HTERT RPE-1 (cell line): ENCODE data around the gene SAMD13.
"Not testable (repeated sequence)": the region's sequence is repeated elsewhere in the genome, so short reads cannot be mapped to it uniquely, and the experiment has no call there.

ENCODE experiments used
- in situ Hi-C: fragments of 300-500 bp; cut with MboI; formaldehyde crosslinking; loops from 4 replicates; pipeline ENCODE4 v1.14.3; 2020; ENCODE audit warnings: low sequenced_read_pairs

SAMD13 gene

GRCh38 chr1:84283381-84283780, 18.1 kb upstream of the SAMD13 start:
- in situ Hi-C loops = no loop called here

DNA sequence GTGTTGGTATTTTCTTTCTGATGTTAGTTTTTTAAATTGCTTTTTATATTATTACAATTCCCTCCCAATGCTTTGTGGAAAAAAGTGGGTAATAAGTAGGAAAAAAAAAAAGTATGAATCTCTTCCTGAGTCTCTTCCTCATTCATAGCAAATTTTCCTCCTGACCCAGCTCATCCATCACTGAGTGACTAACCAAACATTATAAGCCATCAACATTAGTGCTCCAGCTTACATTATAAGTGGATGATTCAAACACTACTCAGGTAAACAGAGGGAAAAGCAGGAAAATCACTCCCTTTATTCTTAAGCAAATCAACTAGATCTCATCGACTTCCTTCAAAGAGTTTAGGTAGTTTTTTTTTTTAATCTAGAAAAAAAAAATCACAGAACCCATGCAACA, 15.4 kb upstream of the SAMD13 start:
- in situ Hi-C loops = no loop called here

GRCh38 chr1:84287389-84287788, 14.1 kb upstream of the SAMD13 start:
- in situ Hi-C loops = not testable (repeated sequence)

- in situ Hi-C loops = no loop called here
These were observed 12.2 kb upstream of the SAMD13 start for GRCh38 chr1:84289169-84289785.

GRCh38 chr1:84291882-84292655, 9.4 kb upstream of the SAMD13 start:
- in situ Hi-C loops = no loop called here

DNA sequence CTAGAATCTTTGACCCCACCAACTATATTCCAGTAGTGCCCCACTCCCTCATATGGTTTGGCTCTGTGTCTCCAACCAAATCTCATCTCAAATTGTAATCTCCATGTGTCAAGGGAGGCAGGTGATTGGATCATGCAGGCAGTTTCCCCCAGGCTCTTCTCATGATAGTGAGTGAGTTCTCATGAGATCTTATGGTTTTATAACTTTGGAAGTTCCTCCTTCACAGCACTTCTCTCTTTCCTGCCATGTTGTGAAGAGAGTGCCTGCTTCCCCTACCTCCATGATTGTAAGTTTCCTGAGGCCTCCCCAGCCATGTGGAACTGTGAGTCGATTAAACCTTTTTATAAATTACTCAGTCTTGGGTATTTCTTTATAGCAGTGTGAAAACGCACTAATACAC, 7.7 kb upstream of the SAMD13 start:
- in situ Hi-C loops = no loop called here

GRCh38 chr1:84294751-84295150, 6.8 kb upstream of the SAMD13 start:
- in situ Hi-C loops = no loop called here

DNA sequence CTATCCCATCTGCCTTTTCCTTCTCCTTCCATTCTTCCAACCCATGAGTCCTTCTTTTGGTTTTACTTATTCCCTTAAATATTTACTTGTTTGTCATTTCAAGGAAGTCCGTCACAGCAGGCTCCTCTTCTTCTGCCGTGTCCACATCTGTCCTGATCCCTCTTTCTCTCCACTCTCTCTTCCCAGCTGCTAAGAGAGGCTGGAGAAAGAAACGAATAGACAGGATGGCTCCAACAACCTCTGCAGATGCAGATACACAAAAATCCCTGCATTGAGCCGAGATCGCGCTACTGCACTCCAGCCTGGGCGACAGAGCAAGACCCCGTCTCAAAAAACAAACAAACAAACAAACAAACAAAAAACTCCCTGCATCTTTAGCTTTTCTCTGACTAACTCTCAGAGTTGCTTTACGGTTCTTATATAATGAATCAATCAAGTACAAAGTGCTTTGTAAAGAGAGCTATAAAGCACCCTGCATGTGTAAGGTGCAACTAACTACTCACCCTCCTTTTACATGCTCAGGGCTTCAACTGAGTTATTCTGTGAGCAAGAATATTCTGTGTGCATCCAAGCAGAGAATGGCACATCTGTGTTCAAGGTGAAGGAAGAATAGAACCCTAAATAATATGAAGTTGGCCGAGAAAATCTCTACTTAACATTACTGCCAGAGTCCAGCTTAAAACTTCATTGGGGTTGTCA, 3.8 kb upstream of the SAMD13 start:
- in situ Hi-C loops = no loop called here

DNA sequence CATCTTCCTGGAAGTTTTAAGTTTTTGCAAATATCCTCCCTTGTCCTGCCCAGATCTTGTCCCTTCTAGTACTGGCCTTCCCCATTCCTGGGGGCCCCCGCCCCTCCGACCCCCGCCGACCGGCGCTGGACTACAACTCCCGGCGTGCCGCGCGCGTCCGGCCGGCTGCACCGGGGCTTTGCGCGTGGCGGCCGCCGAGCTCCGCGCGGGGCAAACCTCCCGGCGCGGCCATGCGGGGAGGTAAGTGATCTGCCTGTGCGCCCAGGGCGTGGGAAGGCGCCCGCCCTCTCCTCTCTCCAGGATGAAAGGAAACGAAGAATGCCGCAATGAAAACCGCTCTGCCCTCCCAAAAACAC, 3.2 kb upstream of the SAMD13 start:
- in situ Hi-C loops = no loop called here

DNA sequence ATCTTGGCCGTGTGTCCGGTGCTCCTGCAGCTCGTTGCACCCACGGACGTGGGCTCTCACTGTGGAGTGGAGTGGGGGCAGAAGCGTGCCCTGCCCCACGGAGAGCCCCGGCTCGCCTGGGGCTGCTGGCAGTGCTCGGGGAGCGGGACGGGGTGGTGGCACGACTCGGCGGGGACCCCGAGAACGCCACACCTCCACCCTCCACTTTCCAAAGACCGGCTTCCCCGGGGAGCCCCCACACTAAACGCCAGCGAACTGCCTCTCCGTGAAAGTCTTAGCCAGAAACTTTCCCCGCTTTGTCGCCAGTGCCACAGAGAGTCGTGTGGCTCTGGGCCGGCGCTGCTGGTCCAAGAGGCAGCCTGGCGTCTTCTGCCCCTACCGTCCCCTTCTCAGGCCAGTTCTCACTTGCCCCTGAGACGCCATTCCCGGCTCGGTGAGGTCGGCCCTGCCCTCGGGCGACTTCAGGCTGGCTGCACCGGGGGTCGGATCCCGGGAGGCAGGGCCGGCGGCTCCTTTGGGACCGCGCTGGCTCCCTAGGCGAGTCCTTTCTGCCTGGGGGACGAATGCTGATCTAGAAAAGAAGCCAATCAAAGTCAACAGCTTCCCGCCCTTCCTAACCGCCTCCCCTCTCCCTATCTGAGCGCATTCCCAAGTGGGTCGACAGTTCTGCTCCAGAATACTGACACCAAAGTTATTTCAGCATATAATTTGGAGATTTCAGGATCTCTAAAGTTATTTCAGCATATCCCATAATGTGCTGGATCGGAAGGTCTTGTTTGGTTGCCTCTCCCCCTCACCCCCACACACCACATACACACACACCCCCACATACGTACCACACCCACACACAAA, 2.6 kb upstream of the SAMD13 start:
- in situ Hi-C loops = no loop called here

DNA sequence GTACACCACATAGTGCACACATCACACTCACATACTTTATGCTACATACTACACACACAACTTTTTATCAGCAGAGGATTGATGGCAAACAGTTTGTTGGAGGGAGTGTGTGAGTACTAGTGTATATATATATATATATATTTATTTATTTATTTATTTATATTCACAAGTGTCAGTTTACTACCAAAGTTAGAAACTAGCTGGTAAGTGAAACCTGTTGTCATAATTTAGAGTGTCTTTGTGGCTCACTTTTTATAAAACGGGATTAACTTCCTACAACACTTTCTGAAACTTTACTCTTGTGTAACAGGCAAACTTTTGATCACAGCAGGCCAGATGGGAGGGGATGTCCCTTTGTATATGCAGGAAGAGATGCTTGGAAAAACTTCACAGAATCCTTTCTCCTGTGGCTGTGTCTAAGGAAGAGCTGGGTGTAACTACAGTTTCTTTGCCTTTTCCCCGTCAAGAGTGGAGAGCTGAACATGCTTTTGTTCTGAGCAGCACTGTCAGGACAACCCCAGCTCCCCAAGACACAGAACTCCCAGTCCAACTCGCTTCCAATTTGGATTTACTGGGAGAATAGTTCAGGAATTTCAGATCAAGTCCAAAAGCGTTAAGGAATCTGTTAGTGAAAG, 1.9 kb upstream of the SAMD13 start:
- in situ Hi-C loops = no loop called here

- in situ Hi-C loops = no loop called here
These were observed 1.0 kb upstream of the SAMD13 start for GRCh38 chr1:84300501-84300900.

DNA sequence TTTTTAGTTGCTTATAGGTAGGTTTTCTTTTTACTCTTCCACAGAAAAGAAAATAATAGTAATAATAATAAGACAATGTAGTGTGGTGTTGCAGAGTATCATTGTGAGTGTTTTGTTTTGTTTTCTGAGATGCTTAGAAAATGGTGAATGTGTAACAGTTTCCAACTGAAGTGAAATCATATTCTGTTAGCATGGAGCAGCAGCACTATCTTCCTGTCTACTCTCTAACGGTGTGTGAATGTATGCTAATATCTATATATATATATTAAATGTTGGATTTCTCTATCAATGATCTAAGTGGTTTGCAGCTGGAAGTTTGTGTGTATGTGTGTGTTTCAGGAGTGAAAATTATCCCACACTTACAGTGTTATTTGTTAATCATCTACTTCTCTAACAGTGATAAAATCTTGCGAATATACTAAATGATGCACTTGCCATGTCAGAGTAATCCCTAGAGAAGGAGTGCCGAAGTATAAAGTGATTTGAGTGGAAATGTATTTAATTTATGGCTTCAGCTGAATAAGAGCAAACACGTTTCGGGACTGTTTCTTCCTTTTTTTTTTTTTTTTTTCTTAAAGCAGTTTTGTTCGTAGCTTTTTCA, 377 bp downstream of the SAMD13 start:
- in situ Hi-C loops = no loop called here

GRCh38 chr1:84303314-84303830, 1.9 kb downstream of the SAMD13 start:
- in situ Hi-C loops = no loop called here

GRCh38 chr1:84307398-84307797, 5.9 kb downstream of the SAMD13 start:
- in situ Hi-C loops = no loop called here

DNA sequence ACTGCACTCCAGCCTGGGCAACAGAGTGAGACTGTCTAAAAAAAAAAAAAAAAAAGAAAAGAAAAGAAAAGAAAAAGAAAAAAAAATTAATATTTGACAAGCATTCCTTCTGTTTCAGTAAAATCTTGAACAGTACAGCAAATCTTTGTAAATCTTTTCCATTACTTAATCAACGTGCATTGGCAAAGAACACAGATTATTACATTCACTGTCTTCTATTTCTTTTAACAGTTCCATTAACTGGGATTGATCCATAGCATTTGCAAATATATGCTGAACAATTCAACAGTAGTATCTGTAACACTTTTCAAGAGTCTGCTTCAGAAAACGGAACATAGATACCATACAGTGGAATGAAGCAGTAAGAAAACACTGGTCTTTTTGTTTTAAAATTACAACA, 9.8 kb downstream of the SAMD13 start:
- in situ Hi-C loops = no loop called here

- in situ Hi-C loops = no loop called here
These were observed 18.2 kb downstream of the SAMD13 start for GRCh38 chr1:84319662-84320061.

- in situ Hi-C loops = no loop called here
These were observed 26.3 kb downstream of the SAMD13 start for GRCh38 chr1:84327830-84328229.

- in situ Hi-C loops = no loop called here
These were observed 28.8 kb downstream of the SAMD13 start for GRCh38 chr1:84330125-84330984.
